Activated T-cell treated with anti-CD3 and anti-CD28 coated beads, Interleukin-2, amount 50 U/mL, for 4 hours (primary cell): ENCODE measurements around the gene POLR2H. TPM values are rescaled to one million over a fixed set of nuclear protein-coding genes. Genes with fewer than 3 reads are reported as not detected.
"Not testable (repeated sequence)": the region's sequence is repeated elsewhere in the genome, so short reads cannot be mapped to it uniquely, and the experiment has no call there.

ENCODE experiments used
- ATAC-seq, 2 donors: fragments of 200-7000 bp; cut with Tn5 transposase; one replicate each; pipeline ENCODE4 v1.10.0; 2021
- DNase-seq: peaks from one replicate; pipeline ENCODE4 v3.0.0-alpha.2; 2020
- H3K27me3 Mint-ChIP-seq: one replicate; pipeline ENCODE4 v1.8.0; 2021; ENCODE audit warnings: low read depth, mixed read lengths
- H3K36me3 Mint-ChIP-seq: one replicate; pipeline ENCODE4 v1.8.0; 2022; ENCODE audit warnings: mixed read lengths; ENCODE audit not compliant: insufficient read depth
- H3K4me1 Mint-ChIP-seq: one replicate; pipeline ENCODE4 v1.8.0; 2021; ENCODE audit warnings: low read depth, mixed read lengths
- H3K4me3 Mint-ChIP-seq: one replicate; pipeline ENCODE4 v1.8.0; 2021; ENCODE audit warnings: mild to moderate bottlenecking, moderate library complexity, mixed read lengths
- H3K9me3 Mint-ChIP-seq: one replicate; pipeline ENCODE4 v1.8.0; 2021; ENCODE audit warnings: mixed read lengths
- total RNA-seq, 3 donors: library from RNA; stranded (reverse); gene quantifications; one replicate each; pipeline ENCODE4 v1.2.1, GENCODE V29; 2021

The POLR2H gene
- total RNA-seq, 3 donors from 2014 or later, result 146 to 170 (median 165) TPM

GRCh38 chr3:184328516-184328915 lies 33.0 kb upstream of the POLR2H start:
- no peaks in the 10 kb centered on the region for H3K9me3 Mint-ChIP-seq
- H3K36me3 Mint-ChIP-seq, result peaks cover 85% of the 10 kb centered on the region
- peaks cover 28% of the 10 kb centered on the region for H3K4me1 Mint-ChIP-seq
- DNase-seq (no peak), ATAC-seq (no peak)
- H3K27me3 Mint-ChIP-seq, result no peaks in the 10 kb centered on the region
- no peak overlapping the region for H3K4me3 Mint-ChIP-seq

- Mint-ChIP-seq H3K36me3 (peaks cover 63% of the 10 kb centered on the region), H3K4me1 (peaks cover 44% of the 10 kb centered on the region), H3K27me3 (no peaks in the 10 kb centered on the region), H3K4me3 (no peak overlapping the region), H3K9me3 (no peaks in the 10 kb centered on the region)
- ATAC-seq (no peak), DNase-seq (no peak)
These were observed 29.0 kb upstream of the POLR2H start for GRCh38 chr3:184332370-184333090.

- Mint-ChIP-seq H3K27me3 (no peaks in the 10 kb centered on the region), H3K9me3 (no peaks in the 10 kb centered on the region), H3K4me1 (peaks cover 51% of the 10 kb centered on the region), H3K36me3 (peaks cover 57% of the 10 kb centered on the region), H3K4me3 (no peak overlapping the region)
- no peak for DNase-seq
- no peak for ATAC-seq
These were observed 28.3 kb upstream of the POLR2H start for GRCh38 chr3:184333190-184333589.

GRCh38 chr3:184333700-184334099 lies 27.8 kb upstream of the POLR2H start:
- H3K9me3 Mint-ChIP-seq, result no peaks in the 10 kb centered on the region
- no peaks in the 10 kb centered on the region for H3K27me3 Mint-ChIP-seq
- ATAC-seq, result no peak
- H3K4me1 Mint-ChIP-seq, result peaks cover 52% of the 10 kb centered on the region
- H3K36me3 Mint-ChIP-seq, result peaks cover 52% of the 10 kb centered on the region
- no peak overlapping the region for H3K4me3 Mint-ChIP-seq
- no peak for DNase-seq

GRCh38 chr3:184334470-184335158 lies 26.9 kb upstream of the POLR2H start:
- DNase-seq (peak; percentile 35), ATAC-seq (peak; percentile 69 to 71)
- Mint-ChIP-seq H3K36me3 (peaks cover 42% of the 10 kb centered on the region), H3K9me3 (no peaks in the 10 kb centered on the region), H3K27me3 (no peaks in the 10 kb centered on the region), H3K4me1 (peaks cover 54% of the 10 kb centered on the region), H3K4me3 (peak overlapping the region; percentile 56)

- Mint-ChIP-seq H3K36me3 (peaks cover 38% of the 10 kb centered on the region), H3K4me1 (peaks cover 54% of the 10 kb centered on the region), H3K4me3 (peak overlapping the region; percentile 89), H3K27me3 (no peaks in the 10 kb centered on the region), H3K9me3 (no peaks in the 10 kb centered on the region)
- ATAC-seq, result no peak
- no peak for DNase-seq
These were observed 26.2 kb upstream of the POLR2H start for GRCh38 chr3:184335291-184335660.

GRCh38 chr3:184335661-184336546 lies 25.6 kb upstream of the POLR2H start:
- ATAC-seq, result peak; percentile 59
- no peaks in the 10 kb centered on the region for H3K9me3 Mint-ChIP-seq
- no peaks in the 10 kb centered on the region for H3K27me3 Mint-ChIP-seq
- peak overlapping the region; percentile 89 for H3K4me3 Mint-ChIP-seq
- DNase-seq, result peak; percentile 90
- H3K36me3 Mint-ChIP-seq, result peaks cover 39% of the 10 kb centered on the region
- peaks cover 57% of the 10 kb centered on the region for H3K4me1 Mint-ChIP-seq

GRCh38 chr3:184336547-184337398 lies 24.7 kb upstream of the POLR2H start:
- Mint-ChIP-seq H3K27me3 (no peaks in the 10 kb centered on the region), H3K4me1 (peaks cover 57% of the 10 kb centered on the region), H3K4me3 (peak overlapping the region; percentile 89), H3K9me3 (no peaks in the 10 kb centered on the region), H3K36me3 (peaks cover 35% of the 10 kb centered on the region)
- DNase-seq (no peak), ATAC-seq (peak in 1 of 2 donors; percentile 2)

- ATAC-seq (no peak), DNase-seq (no peak)
- Mint-ChIP-seq H3K4me3 (peak within 1 kb of the TSS; percentile 89), H3K36me3 (peaks cover 31% of the 10 kb centered on the region), H3K4me1 (peaks cover 56% of the 10 kb centered on the region), H3K27me3 (no peaks in the 10 kb centered on the region), H3K9me3 (no peaks in the 10 kb centered on the region)
These were observed 24.2 kb upstream of the POLR2H start, which contains the start of gene FAM131A for GRCh38 chr3:184337399-184337714. FAM131A (plus strand) TSS chr3:184337600; CDS start chr3:184337631, 31 bp downstream.

GRCh38 chr3:184337981-184338380 lies 23.5 kb upstream of the POLR2H start:
- DNase-seq (no peak), ATAC-seq (no peak)
- no peaks in the 10 kb centered on the region for H3K27me3 Mint-ChIP-seq
- peaks cover 25% of the 10 kb centered on the region for H3K36me3 Mint-ChIP-seq
- H3K9me3 Mint-ChIP-seq, result no peaks in the 10 kb centered on the region
- H3K4me3 Mint-ChIP-seq, result peak overlapping the region; percentile 49
- H3K4me1 Mint-ChIP-seq, result peaks cover 50% of the 10 kb centered on the region

GRCh38 chr3:184338511-184338945 lies 23.0 kb upstream of the POLR2H start:
- Mint-ChIP-seq H3K36me3 (peaks cover 19% of the 10 kb centered on the region), H3K9me3 (no peaks in the 10 kb centered on the region), H3K4me3 (no peak overlapping the region), H3K27me3 (no peaks in the 10 kb centered on the region), H3K4me1 (peaks cover 44% of the 10 kb centered on the region)
- ATAC-seq (no peak), DNase-seq (no peak)

- ATAC-seq, result no peak
- Mint-ChIP-seq H3K27me3 (no peaks in the 10 kb centered on the region), H3K9me3 (no peaks in the 10 kb centered on the region)
These were observed 22.5 kb upstream of the POLR2H start for GRCh38 chr3:184339001-184339400.

GRCh38 chr3:184339451-184340135 lies 21.9 kb upstream of the POLR2H start:
- not testable (repeated sequence) for ATAC-seq, H3K27me3 Mint-ChIP-seq, DNase-seq, H3K9me3 Mint-ChIP-seq, H3K4me3 Mint-ChIP-seq, H3K36me3 Mint-ChIP-seq
- H3K4me1 Mint-ChIP-seq, result peaks cover 34% of the 10 kb centered on the region

More at GRCh38 chr3:184339001-184339400, 22.5 kb upstream of the POLR2H start:
- Mint-ChIP-seq H3K36me3 (peaks cover 15% of the 10 kb centered on the region), H3K4me3 (no peak overlapping the region), H3K4me1 (peaks cover 40% of the 10 kb centered on the region)
- DNase-seq, result no peak
